Measurements from ENCODE around the gene VWA5B2. TPM values are rescaled to one million over a fixed set of nuclear protein-coding genes. Genes with fewer than 3 reads are reported as not detected.

VWA5B2 gene
- total RNA-seq, 2 donors from 2014 or later, result not detected

DNA sequence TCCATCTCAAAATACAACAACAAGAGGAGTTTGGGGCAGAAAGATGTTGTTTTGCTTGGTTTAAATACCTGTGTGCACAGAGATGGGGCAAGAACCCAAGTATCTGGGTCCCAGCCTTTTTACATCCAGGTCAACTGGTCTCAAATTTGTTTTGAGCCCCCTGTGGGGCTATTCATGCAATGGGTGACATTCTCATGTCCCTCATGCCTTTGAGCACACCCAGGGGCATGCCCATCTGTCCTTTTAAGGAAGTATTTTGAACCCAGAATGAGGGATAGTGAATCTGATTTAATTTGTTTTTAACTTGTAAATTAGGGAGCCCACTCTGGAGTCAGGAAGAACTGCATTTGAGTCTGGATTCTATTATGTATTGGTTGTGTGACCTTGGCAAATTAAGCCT lies 28.6 kb upstream of the VWA5B2 start:
- ATAC-seq (replicated peaks), result no peak
- Mint-ChIP-seq H3K9me3 (no peaks in the 10 kb centered on the region), H3K4me1 (no peaks in the 10 kb centered on the region), H3K4me3 (no peak overlapping the region), H3K27ac (no peak overlapping the region), H3K27me3 (peaks cover 4% of the 10 kb centered on the region), H3K36me3 (ENCODE audit: low read depth) (no peaks in the 10 kb centered on the region)

DNA sequence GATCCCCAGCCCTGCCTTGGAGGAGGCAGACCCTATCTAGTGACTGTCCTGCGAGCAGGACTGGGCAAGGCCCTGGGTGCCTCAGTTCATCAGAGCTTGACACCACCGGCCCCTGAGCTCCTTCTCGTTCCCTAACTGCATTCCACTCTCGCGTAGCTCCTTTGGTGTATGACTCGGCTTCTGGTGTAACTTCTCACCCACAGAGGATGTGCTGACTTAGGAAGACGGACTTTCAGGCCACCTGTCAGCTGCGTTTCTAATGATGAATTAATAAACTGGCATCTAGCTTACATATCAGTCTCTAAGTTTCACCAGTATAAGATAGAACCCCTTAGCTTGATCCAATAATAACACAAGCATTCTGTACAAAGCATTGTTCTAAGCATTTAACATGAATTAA lies 25.9 kb upstream of the VWA5B2 start:
- ATAC-seq (replicated peaks), result no peak
- no peak overlapping the region for H3K4me3 Mint-ChIP-seq
- H3K27ac Mint-ChIP-seq, result no peak overlapping the region
- H3K9me3 Mint-ChIP-seq, result no peaks in the 10 kb centered on the region
- peaks cover 14% of the 10 kb centered on the region for H3K27me3 Mint-ChIP-seq
- H3K36me3 Mint-ChIP-seq (ENCODE audit: low read depth), result no peaks in the 10 kb centered on the region
- H3K4me1 Mint-ChIP-seq, result no peaks in the 10 kb centered on the region

DNA sequence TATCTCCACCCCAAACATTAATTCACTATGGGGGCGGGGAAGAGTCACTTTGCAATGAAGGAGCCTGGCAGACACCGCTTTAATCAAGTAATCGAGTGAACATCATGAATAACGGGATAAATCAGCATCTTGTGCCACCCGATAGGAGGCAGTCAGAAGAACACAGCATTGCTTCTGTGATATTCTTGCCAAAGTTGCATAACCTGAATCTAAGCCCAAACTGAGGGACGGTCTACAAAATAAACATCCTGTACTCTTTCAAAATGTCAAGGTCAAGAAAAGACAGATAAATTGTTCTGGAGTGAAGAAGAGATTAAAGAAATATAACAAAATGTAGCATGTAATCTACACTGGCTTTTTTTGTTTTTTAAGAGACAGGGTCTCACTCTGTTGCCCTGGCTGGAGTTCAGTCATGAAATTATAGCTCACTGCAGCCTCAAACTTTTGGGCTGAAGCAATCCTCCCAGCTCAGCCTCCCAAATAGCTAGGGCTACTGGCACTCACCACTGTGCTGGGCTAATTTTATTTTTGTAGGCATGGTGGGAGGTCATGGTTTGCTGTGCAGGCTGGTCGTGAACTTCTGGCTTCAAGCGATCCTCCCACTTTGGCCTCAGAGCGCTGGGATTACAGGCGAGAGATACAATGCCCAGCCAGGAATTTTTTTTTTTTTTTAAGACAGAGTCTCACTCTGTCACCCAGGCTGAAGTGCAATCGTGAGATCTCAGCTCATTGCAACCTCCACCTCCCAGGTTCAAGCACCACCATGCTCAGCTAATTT lies 20.1 kb upstream of the VWA5B2 start:
- no peaks in the 10 kb centered on the region for H3K9me3 Mint-ChIP-seq
- no peak overlapping the region for H3K4me3 Mint-ChIP-seq
- ATAC-seq (replicated peaks), result no peak
- H3K27ac Mint-ChIP-seq, result no peak overlapping the region
- H3K27me3 Mint-ChIP-seq, result peaks cover 17% of the 10 kb centered on the region
- H3K4me1 Mint-ChIP-seq, result no peaks in the 10 kb centered on the region
- no peaks in the 10 kb centered on the region for H3K36me3 Mint-ChIP-seq (ENCODE audit: low read depth)

DNA sequence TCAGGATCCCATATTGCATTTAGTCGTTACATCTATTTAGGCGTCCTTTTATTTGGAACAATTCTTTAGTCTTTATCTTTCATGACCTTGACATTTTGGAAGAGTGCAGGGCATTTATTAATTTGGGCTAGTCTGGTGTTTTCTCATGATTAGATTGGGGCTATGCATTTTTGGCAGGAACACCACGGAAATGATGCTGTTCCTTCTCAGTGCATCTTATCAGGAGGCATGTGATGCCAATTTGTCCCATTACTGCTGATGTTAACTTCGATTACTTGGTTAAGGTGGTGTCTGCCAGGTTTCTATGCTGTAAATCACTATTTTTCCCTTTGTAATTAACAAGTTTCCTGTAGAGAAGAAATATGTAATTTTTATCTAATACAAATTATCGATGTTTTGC lies 18.1 kb upstream of the VWA5B2 start:
- Mint-ChIP-seq H3K27ac (no peak overlapping the region), H3K4me3 (no peak overlapping the region), H3K9me3 (no peaks in the 10 kb centered on the region), H3K36me3 (ENCODE audit: low read depth) (no peaks in the 10 kb centered on the region), H3K4me1 (no peaks in the 10 kb centered on the region), H3K27me3 (peaks cover 15% of the 10 kb centered on the region)
- no peak for ATAC-seq (replicated peaks)

DNA sequence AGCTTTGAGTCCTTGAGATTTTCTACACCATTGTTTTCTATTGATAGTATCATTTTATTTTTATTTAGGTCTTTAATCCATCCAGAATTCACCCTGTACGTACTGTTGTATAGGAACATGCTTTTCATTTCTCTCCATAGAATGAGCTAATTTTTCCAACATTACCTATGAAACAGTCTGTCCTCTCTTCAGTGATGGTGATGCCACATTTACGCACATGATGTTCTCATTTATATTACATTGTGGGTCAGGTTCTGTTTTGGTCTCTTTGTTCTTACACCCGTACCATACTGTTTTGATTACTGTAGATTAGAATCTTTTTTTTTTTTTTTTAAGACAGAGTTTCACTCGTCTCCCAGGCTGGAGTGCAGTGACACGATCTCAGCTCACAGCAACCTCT lies 17.7 kb upstream of the VWA5B2 start:
- H3K4me3 Mint-ChIP-seq, result no peak overlapping the region
- H3K27ac Mint-ChIP-seq, result no peak overlapping the region
- no peaks in the 10 kb centered on the region for H3K9me3 Mint-ChIP-seq
- H3K4me1 Mint-ChIP-seq, result no peaks in the 10 kb centered on the region
- no peaks in the 10 kb centered on the region for H3K36me3 Mint-ChIP-seq (ENCODE audit: low read depth)
- ATAC-seq (replicated peaks), result no peak
- peaks cover 12% of the 10 kb centered on the region for H3K27me3 Mint-ChIP-seq

DNA sequence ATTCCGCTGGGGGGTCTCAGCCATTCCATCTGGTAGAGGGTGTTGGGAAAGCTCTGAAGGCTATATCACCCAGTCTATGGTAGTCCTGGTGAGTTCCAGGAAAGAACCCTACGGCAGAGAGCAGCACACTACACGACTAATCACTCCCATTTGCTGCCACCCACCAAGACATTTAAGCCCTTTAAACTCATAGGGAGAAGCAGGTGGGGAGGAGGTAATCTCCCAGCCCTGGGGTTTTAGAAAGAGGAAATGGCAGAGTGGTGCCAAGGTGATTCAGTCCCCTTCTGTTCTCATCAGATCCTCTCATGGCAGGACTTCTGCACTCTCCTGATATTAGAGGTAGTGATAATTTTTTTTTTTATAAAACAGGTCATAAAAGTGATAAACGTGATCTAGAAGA lies 10.6 kb upstream of the VWA5B2 start:
- H3K36me3 Mint-ChIP-seq (ENCODE audit: low read depth), result no peaks in the 10 kb centered on the region
- peaks cover 18% of the 10 kb centered on the region for H3K27me3 Mint-ChIP-seq
- no peak overlapping the region for H3K4me3 Mint-ChIP-seq
- H3K9me3 Mint-ChIP-seq, result no peaks in the 10 kb centered on the region
- no peak for ATAC-seq (replicated peaks)
- no peak overlapping the region for H3K27ac Mint-ChIP-seq
- H3K4me1 Mint-ChIP-seq, result no peaks in the 10 kb centered on the region

DNA sequence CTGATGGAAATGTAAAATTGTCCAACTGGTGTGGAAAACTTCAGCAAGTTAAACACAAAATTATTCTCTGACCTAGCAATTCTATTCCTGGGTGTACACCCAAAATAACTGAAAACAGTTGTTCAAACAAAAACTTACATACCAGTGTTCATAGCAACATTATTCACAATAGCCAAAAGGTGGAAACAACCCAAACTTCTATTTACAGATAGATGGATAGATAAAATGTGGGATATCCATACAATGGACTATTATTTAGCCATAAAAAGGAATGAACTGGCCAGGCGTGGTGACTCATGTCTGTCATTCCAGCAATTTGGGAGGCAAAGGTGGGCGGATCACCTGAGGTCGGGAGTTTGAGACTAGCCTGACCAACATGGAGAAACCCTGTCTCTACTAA lies 6.9 kb upstream of the VWA5B2 start:
- Mint-ChIP-seq H3K9me3 (no peaks in the 10 kb centered on the region), H3K27ac (no peak overlapping the region), H3K4me1 (no peaks in the 10 kb centered on the region), H3K4me3 (no peak overlapping the region), H3K27me3 (peaks cover 31% of the 10 kb centered on the region), H3K36me3 (ENCODE audit: low read depth) (no peaks in the 10 kb centered on the region)
- no peak for ATAC-seq (replicated peaks)

DNA sequence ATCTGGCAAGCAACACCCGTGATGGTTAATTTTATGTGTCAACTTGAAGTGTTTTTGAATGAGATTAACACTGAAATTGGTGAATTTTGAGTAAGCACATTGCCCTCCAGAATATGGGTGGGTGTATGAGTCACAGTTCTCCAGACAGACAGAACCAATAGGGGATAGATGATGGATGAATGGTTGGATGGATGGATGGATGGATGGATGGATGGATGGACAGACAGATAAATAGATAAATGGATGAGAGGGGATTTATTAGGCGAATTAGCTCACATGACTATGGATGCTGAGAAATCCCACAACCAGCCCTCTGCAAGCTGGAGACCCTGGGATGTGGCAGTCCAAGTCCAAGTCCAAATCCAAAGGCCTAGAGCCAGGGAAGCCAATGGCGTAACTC lies 5.4 kb upstream of the VWA5B2 start:
- H3K4me1 Mint-ChIP-seq, result no peaks in the 10 kb centered on the region
- H3K27ac Mint-ChIP-seq, result no peak overlapping the region
- H3K4me3 Mint-ChIP-seq, result no peak overlapping the region
- no peak for ATAC-seq (replicated peaks)
- no peaks in the 10 kb centered on the region for H3K36me3 Mint-ChIP-seq (ENCODE audit: low read depth)
- no peaks in the 10 kb centered on the region for H3K9me3 Mint-ChIP-seq
- H3K27me3 Mint-ChIP-seq, result peaks cover 38% of the 10 kb centered on the region

DNA sequence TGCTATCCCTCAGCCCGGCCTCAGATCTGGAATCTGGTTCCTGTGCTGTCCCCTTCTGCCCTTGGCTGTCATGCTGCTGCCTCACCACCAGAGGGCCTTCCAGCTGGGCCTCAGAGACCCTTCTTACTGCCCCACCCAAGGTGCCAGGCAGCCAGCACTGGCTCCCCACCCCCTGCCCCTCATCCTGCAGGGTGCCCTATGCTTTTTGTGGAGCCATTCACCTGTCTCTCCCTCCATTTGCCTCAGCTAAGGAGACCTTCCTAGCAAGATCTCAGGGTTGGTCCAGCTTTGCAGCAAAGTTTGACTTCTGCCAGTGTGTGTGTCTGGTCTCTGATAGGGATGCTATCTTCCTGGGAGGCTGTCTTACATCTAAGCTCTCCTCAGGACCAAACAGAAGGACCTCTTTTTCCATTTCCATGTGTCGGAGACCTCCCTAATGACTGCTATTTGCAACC lies 1.9 kb upstream of the VWA5B2 start:
- Mint-ChIP-seq H3K4me1 (peaks cover 8% of the 10 kb centered on the region), H3K27me3 (peaks cover 52% of the 10 kb centered on the region)
- ATAC-seq (replicated peaks), result peak; percentile 65

DNA sequence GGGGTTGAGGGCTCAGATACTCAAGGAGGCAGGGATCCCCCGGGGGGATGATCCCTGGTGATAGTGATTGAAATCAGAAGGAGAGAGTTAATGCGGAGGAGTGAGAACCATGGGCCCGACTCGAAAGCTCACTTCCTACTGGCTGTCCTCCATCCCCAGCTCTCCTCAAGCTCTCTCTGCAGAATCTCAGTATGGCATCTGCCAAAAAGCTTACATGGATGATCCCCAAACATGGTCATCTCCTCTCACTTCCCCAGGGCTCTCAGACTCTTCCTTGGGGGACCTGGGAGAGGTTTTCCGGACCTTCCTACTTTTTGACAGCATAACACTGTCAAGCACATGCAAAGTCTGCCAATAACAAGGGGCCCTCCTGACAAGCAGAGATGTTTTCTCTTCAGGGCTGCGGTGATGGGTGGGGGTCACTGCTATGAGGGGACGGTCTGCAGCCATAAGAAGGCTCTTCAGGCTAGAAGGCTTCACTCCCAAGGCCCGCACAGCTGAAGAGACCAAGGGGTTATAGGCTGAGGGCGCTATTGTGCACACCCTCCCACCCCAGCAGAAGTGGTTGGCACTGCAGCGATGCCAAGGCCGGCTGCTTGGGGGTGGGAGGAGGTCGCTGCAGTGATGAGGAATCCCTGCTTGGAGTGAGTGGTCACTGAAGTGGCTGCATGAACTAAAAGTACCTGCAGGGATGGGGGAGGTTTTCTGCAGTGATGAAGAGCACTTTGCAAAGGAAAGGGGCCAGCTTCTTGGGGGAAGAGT lies 828 bp upstream of the VWA5B2 start:
- H3K36me3 Mint-ChIP-seq (ENCODE audit: low read depth), result peaks cover 9% of the 10 kb centered on the region
- no peak for ATAC-seq (replicated peaks)
- H3K27me3 Mint-ChIP-seq, result peaks cover 54% of the 10 kb centered on the region
- H3K9me3 Mint-ChIP-seq, result no peaks in the 10 kb centered on the region
- peak overlapping the region; percentile 68 for H3K4me3 Mint-ChIP-seq
- H3K27ac Mint-ChIP-seq, result no peak overlapping the region
- H3K4me1 Mint-ChIP-seq, result peaks cover 8% of the 10 kb centered on the region

More for the DNA sequence above, 1.9 kb upstream of the VWA5B2 start:
- no peak overlapping the region for H3K27ac Mint-ChIP-seq
- peaks cover 9% of the 10 kb centered on the region for H3K36me3 Mint-ChIP-seq (ENCODE audit: low read depth)
- no peak overlapping the region for H3K4me3 Mint-ChIP-seq
- H3K9me3 Mint-ChIP-seq, result no peaks in the 10 kb centered on the region

DNA sequence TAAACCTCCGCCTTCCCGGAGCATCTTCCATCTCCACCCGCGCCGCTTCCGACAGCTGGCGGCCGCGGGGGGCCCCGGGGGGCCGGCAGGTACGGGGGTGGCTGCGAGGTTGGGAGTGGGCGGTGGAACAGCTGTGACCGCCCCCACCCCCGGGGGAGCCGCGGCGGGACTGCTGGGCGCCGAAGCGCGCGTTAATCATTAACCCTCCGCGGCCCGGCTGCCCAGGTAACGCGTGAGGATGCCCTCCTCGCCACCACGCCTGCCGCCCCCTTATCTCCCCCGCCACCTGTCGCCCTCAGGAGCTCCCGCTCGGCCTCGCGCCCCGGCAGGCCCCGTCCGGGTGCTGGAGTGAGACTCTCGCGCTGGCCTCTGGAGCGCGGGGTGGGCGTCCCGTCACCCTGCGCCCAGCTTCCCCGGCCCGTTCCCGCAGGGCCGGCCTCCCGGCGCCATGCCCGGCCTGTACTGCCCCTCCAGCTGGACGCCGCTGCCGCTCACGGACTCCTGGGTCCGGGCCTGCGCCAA lies 757 bp downstream of the VWA5B2 start:
- H3K9me3 Mint-ChIP-seq, result no peaks in the 10 kb centered on the region
- peak overlapping the region; percentile 42 for H3K4me3 Mint-ChIP-seq
- H3K36me3 Mint-ChIP-seq (ENCODE audit: low read depth), result peaks cover 9% of the 10 kb centered on the region
- H3K4me1 Mint-ChIP-seq, result peaks cover 8% of the 10 kb centered on the region
- H3K27ac Mint-ChIP-seq, result no peak overlapping the region
- no peak for ATAC-seq (replicated peaks)
- peaks cover 48% of the 10 kb centered on the region for H3K27me3 Mint-ChIP-seq

DNA sequence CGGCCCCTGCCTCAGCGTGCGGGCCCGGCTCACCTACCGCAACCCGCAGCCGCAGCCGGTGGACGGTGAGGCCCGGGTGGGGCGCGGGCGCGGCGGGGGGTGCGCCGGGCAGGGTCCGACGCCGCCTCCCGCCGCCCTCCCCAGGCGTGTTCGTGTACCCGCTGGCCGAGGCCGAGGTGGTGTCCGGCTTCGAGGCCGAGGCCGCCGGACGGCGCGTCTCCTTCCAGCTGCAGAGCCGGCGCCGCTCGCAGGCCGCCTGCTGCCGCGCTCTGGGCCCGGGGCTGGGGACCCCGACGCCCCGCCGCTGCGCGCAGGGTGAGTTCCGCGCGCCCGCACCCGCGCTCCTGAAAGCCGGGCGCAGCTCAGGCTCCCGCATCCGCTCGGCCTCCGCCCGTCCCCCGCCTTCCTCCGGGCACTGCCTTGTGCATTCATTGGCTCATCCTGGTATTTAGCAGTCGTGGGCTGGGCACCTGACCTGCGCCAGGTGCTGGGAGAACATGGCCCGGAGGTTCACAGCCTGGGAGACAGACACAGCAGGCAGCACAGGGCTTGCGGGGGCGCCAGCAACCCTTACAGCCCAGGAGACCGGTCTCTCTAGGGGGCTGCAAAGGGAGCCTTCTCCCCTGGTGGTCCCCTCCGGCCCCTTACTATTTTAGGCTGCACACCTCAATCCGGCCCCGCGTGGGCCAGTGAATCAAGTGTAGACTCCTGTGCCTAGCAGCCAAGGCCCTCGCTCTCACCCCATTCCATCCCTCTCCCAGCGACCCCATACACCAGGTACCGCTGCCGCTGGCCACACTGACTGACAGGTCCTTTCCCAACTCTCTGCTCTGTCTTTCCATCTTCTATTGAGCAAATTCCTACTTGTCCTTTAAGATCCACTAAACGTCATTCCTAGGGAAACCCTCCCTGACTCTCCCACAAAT lies 1.5 kb downstream of the VWA5B2 start:
- peaks cover 8% of the 10 kb centered on the region for H3K4me1 Mint-ChIP-seq
- H3K4me3 Mint-ChIP-seq, result peak overlapping the region; percentile 65
- peaks cover 9% of the 10 kb centered on the region for H3K36me3 Mint-ChIP-seq (ENCODE audit: low read depth)
- no peaks in the 10 kb centered on the region for H3K9me3 Mint-ChIP-seq
- no peak for ATAC-seq (replicated peaks)
- peaks cover 43% of the 10 kb centered on the region for H3K27me3 Mint-ChIP-seq
- peak overlapping the region; percentile 3 for H3K27ac Mint-ChIP-seq

DNA sequence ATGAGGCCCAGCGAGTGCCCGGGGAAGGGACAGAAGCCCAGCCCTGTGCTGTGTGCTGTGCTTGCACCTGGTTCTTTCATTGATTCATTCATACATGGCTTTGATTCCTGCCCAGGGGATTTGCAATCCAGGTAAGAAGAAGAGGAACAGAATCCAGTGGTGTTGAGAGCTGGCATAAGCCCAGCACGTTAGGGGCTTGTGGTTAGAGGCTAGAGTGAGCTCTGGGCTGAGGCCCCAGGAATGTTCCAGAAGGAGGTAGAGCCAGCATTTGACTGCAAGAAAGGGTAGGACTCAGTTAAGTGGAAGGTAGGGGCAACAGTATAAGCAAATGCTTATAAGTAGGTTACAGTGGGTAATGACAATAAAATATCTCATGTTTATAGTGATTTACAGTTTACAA lies 2.3 kb downstream of the VWA5B2 start:
- H3K4me3 Mint-ChIP-seq, result peak overlapping the region; percentile 65
- H3K36me3 Mint-ChIP-seq (ENCODE audit: low read depth), result peaks cover 9% of the 10 kb centered on the region
- H3K27me3 Mint-ChIP-seq, result peaks cover 37% of the 10 kb centered on the region
- peaks cover 8% of the 10 kb centered on the region for H3K4me1 Mint-ChIP-seq
- ATAC-seq (replicated peaks), result no peak
- peak overlapping the region; percentile 3 for H3K27ac Mint-ChIP-seq
- H3K9me3 Mint-ChIP-seq, result no peaks in the 10 kb centered on the region

DNA sequence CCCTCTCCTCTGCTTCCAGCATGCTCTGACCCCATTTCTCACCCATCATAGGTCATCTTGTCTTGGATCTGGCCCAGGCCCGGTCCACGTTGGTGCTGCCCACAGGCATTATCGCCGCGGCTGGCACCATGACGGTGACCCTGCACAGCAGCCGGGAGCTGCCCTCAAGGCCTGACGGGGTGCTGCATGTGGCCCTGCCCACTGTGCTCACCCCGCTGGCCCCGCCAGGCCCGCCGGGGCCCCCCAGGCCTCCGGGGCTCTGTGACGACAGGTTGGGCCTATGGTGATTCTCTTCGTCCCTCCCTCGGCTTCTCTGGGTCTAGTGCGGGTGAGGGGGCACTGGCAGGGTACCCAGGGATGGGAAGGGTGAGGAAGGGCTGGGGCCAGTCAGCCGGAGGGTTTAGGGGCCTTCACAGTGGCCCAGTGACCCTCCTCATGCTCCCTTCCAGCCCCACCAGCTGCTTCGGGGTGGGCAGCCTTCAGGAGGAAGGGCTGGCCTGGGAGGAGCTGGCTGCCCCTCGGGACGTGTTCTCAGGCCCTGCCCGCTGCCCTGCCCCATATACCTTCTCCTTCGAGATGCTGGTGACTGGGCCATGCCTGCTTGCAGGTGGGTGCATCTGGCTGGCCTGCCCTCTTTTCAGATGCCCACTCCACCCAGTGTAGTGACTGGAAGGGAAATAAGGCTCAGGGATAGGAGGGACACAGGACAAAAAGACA lies 3.9 kb downstream of the VWA5B2 start:
- Mint-ChIP-seq H3K27me3 (peaks cover 30% of the 10 kb centered on the region), H3K9me3 (no peaks in the 10 kb centered on the region), H3K27ac (no peak overlapping the region), H3K4me3 (no peak overlapping the region), H3K4me1 (peaks cover 8% of the 10 kb centered on the region), H3K36me3 (ENCODE audit: low read depth) (peaks cover 9% of the 10 kb centered on the region)
- no peak for ATAC-seq (replicated peaks)
